ENCODE results near the gene TAMM41.

Gene TAMM41

DNA sequence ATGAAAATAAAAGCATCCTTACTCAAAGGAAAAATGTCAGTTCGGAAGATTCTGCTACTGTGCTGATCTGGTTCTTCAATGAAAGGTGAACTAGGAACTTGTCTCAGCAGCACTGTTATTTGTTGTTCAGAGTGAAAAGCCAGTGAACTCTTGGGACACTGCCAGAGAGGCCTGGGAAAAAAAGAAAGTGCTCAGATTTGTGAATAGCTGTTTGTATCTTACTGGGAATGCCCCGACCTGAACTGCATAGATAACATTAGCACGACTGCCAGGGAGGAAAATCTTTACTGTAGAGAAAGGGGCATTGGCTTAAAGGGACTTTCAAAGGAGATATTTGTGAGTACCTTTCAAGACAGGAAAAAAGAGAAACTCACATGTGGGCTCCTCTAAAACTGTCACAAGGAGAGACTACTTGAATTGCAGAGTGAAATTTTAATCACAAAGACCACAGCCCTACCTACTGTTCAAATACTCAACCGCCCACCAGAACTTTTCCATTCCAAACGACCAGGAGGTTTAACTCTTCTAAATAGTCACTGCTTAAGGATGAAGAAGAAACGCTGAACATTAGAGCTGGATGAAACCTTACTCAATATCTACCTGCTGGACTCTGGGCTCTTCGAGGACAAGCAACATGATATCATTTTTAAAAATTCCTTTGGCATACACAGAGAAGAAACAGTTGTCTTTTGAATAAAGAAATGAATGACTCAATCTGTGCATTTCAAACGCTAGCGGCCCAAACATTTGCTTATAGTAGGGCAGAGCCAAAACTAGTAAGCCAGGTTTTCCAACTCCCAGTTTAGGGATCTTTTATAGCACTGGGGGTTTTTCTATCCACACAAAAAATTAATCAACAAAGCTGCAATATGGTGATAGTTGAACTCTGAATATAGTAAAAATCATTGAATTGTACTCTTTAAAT lies 13.4 kb downstream of the TAMM41 start:
- no peaks in the 10 kb centered on the region for H3K9me3 ChIP-seq
- H3K36me3 ChIP-seq, result no peaks in the 10 kb centered on the region
- H3K27me3 ChIP-seq, result no peaks in the 10 kb centered on the region
- TF ChIP-seq, protein P1, sequence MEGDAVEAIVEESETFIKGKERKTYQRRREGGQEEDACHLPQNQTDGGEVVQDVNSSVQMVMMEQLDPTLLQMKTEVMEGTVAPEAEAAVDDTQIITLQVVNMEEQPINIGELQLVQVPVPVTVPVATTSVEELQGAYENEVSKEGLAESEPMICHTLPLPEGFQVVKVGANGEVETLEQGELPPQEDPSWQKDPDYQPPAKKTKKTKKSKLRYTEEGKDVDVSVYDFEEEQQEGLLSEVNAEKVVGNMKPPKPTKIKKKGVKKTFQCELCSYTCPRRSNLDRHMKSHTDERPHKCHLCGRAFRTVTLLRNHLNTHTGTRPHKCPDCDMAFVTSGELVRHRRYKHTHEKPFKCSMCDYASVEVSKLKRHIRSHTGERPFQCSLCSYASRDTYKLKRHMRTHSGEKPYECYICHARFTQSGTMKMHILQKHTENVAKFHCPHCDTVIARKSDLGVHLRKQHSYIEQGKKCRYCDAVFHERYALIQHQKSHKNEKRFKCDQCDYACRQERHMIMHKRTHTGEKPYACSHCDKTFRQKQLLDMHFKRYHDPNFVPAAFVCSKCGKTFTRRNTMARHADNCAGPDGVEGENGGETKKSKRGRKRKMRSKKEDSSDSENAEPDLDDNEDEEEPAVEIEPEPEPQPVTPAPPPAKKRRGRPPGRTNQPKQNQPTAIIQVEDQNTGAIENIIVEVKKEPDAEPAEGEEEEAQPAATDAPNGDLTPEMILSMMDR (IDR thresholded peaks at IDR 0.05; ENCODE audit: low read depth, low read length), result no peak
- DNase-seq, result no peak
- H3K4me3 ChIP-seq (ENCODE audit: low read depth, low read length), result no peak overlapping the region
- no peaks in the 10 kb centered on the region for H3K4me1 ChIP-seq

DNA sequence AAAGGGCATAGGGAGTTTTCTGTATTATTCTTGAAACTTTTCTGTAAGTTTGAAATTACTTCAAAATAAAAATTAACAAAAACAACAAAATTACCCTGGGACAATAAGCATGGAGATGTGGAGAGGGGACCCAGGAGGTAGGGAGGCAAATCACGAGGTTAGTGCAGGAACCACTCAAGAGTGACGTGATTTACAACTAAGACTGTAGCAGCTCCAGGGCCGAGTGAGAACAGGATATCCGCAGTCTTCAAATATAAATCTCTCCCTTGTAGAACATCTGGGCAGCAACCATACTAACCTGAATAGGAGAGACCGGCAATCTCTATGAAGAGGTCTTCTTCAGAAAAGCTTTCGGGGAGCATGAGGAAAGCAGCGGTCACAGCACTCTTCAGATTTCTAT lies 17.3 kb downstream of the TAMM41 start:
- H3K4me1 ChIP-seq, result no peaks in the 10 kb centered on the region
- TF ChIP-seq, protein P1 (IDR thresholded peaks at IDR 0.05; ENCODE audit: low read depth, low read length), result no peak
- DNase-seq, result no peak
- no peaks in the 10 kb centered on the region for H3K27me3 ChIP-seq
- H3K4me3 ChIP-seq (ENCODE audit: low read depth, low read length), result no peak overlapping the region
- H3K9me3 ChIP-seq, result no peaks in the 10 kb centered on the region
- no peaks in the 10 kb centered on the region for H3K36me3 ChIP-seq

DNA sequence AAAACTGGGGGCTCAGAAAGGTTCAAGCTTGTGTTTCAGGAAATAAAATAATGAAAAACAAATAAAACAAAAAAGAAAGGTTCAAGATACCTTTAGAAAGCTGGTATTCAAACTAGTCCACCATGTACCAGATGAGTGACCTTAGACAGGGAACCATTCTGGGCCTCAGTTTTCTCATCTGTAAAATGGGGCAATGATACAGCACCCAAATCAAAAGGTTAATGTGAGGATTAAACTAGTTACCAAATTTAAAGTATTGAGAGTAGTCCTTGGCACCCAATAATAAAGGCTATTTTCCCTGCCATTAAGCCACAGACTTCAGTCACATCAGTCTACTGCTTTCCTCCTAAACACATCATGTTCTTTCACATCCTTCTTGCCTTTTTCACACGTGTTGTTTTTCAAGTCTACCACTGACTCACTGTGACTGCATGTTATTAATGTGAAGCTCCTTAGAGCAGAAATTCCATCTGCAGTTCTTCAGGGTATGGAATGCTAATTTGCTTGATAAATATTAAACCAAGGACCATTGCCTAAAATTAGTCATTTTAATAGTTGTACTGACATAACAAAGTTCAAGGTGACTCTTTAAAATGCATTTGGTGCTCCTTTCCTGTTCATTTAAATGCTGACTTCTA lies 19.9 kb downstream of the TAMM41 start:
- no peaks in the 10 kb centered on the region for H3K36me3 ChIP-seq
- no peaks in the 10 kb centered on the region for H3K4me1 ChIP-seq
- no peaks in the 10 kb centered on the region for H3K27me3 ChIP-seq
- TF ChIP-seq, protein P1 (IDR thresholded peaks at IDR 0.05; ENCODE audit: low read depth, low read length), result no peak
- DNase-seq, result no peak
- no peaks in the 10 kb centered on the region for H3K9me3 ChIP-seq
- H3K4me3 ChIP-seq (ENCODE audit: low read depth, low read length), result no peak overlapping the region

DNA sequence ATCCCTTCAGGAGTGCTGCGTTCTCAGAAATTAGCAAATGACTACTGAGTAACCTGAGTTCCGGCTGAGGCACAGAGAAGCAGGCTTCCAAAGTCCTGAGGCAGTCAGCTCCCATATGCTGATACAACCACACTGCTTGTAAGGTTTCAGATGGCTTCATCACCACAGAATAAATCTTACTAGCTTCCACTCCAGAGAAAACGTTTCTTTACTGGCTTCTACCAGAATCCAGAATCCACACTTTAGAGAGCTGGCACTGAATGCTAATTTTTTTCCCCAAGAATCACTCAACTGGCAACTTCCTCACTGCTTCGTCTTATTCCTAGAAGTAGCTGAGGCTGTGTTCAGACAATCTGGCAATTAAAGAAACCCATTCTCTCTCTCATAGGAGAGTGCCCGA lies 21.4 kb downstream of the TAMM41 start:
- H3K27me3 ChIP-seq, result no peaks in the 10 kb centered on the region
- no peak overlapping the region for H3K4me3 ChIP-seq (ENCODE audit: low read depth, low read length)
- TF ChIP-seq, protein P1 (IDR thresholded peaks at IDR 0.05; ENCODE audit: low read depth, low read length), result no peak
- no peaks in the 10 kb centered on the region for H3K4me1 ChIP-seq
- no peaks in the 10 kb centered on the region for H3K9me3 ChIP-seq
- no peak for DNase-seq
- H3K36me3 ChIP-seq, result no peaks in the 10 kb centered on the region

DNA sequence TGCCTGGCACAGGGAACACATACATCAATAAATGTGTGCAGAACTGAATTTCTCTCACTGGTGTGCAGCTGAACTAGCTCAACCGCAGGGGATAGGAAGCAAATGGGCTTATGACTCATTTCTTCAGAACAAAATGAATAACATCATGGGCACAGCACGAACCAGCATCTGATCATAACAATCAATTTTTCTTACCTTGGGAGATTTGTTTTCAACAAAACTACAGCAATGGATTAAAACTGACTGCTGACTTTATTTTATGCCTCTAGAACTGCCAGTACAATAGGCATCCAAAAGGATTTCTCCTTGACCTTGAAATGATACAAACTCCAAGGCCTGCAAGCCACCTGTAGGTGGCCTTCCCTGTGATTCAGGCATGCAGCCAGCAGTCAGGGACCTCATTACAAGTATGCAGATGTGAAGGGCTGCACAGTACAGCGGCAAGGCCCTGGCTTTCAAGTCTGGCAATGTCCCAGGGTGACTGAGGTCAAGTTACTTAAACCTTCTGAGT lies 26.1 kb downstream of the TAMM41 start:
- H3K4me3 ChIP-seq (ENCODE audit: low read depth, low read length), result no peak overlapping the region
- H3K36me3 ChIP-seq, result no peaks in the 10 kb centered on the region
- H3K9me3 ChIP-seq, result no peaks in the 10 kb centered on the region
- H3K4me1 ChIP-seq, result no peaks in the 10 kb centered on the region
- no peak for DNase-seq
- TF ChIP-seq, protein P1 (IDR thresholded peaks at IDR 0.05; ENCODE audit: low read depth, low read length), result peak; percentile 10; the same call in 1 of the 2 replicates
- H3K27me3 ChIP-seq, result no peaks in the 10 kb centered on the region

Data from BE2C (cell line).